K562 (cell line): ENCODE data around the gene C1orf174. TPM values are rescaled to one million over a fixed set of nuclear protein-coding genes. Genes with fewer than 3 reads are reported as not detected.

ENCODE experiments used
- ATF1 ChIP-seq, 2 experiments: fragments of 450-650 bp in 1 of 2; IDR thresholded peaks; 2 replicates each; pipeline ENCODE4 v1.6.1; 2016; ENCODE audit warnings: missing compliant biosample characterization in 1 of 2, missing genetic modification characterization in 1 of 2
- DLX4 ChIP-seq: fragments of 250-450 bp; sonication (Bioruptor Pico); IDR thresholded peaks from 2 replicates; pipeline ENCODE4 v1.6.1; 2021; ENCODE audit warnings: mild to moderate bottlenecking
- HDAC6 ChIP-seq: IDR thresholded peaks from 2 replicates; pipeline ENCODE4 v1.6.1; 2012; ENCODE audit warnings: low read depth, mild to moderate bottlenecking, control low read depth, inconsistent platforms, low read length, moderate library complexity
- KAT7 ChIP-seq: sonication (generic); formaldehyde crosslinking; IDR thresholded peaks from 2 replicates; pipeline ENCODE4 v1.8.0; 2022; ENCODE audit warnings: missing genetic modification reagents, mild to moderate bottlenecking, borderline replicate concordance
- MLLT1 ChIP-seq, 2 experiments: fragments of 450-650 bp; IDR thresholded peaks; 2 replicates each; pipeline ENCODE4 v1.6.1; 2016
- NR2C1 ChIP-seq, 2 experiments: fragments of 450-650 bp; IDR thresholded peaks; 2 replicates each; pipeline ENCODE4 v1.6.1; 2017; ENCODE audit warnings: mild to moderate bottlenecking in 2 of 2, antibody characterized with exemption in 1 of 2, inconsistent platforms in 1 of 2, missing compliant biosample characterization in 1 of 2, missing genetic modification characterization in 1 of 2
- NRF1 ChIP-seq, 2 experiments: fragments of 450-650 bp; IDR thresholded peaks in 1 of 2; conservative IDR thresholded peaks in 1 of 2; 2 replicates each; pipeline ENCODE4 v1.6.1; 2014; ENCODE audit warnings: mild to moderate bottlenecking in 2 of 2
- OTX1 ChIP-seq: fragments of 450-650 bp; formaldehyde crosslinking; IDR thresholded peaks from 2 replicates; pipeline ENCODE4 v1.4.0; 2022; ENCODE audit warnings: mild to moderate bottlenecking
- SIX5 ChIP-seq, 2 experiments: IDR thresholded peaks; 2 replicates each; pipeline ENCODE4 v1.6.1; 2011; ENCODE audit warnings: low read length in 2 of 2, borderline replicate concordance in 1 of 2, low read depth in 1 of 2, mild to moderate bottlenecking in 1 of 2, moderate library complexity in 1 of 2; ENCODE audit not compliant: insufficient read depth in 1 of 2
- SRSF9 ChIP-seq: fragments of 200-400 bp; formaldehyde crosslinking; IDR thresholded peaks from 2 replicates; pipeline ENCODE4 v1.6.1; 2017; ENCODE audit warnings: low read depth, low read length, borderline replicate concordance
- STAG1 ChIP-seq: sonication (generic); formaldehyde crosslinking; IDR thresholded peaks from 2 replicates; pipeline ENCODE4 v1.5.0; 2020; ENCODE audit warnings: missing genetic modification reagents, borderline replicate concordance
- STAT5B ChIP-seq: fragments of 250-450 bp; sonication (Bioruptor Pico); IDR thresholded peaks from 2 replicates; pipeline ENCODE4 v1.8.0; 2021; ENCODE audit warnings: mild to moderate bottlenecking, inconsistent platforms
- USF1 ChIP-seq: sonication (generic); formaldehyde crosslinking; IDR thresholded peaks from 2 replicates; pipeline ENCODE4 v1.9.0; 2022; ENCODE audit warnings: mild to moderate bottlenecking, missing genetic modification reagents
- XRCC4 ChIP-seq: IDR thresholded peaks from one replicate; pipeline ENCODE4 v1.6.1; 2011; ENCODE audit not compliant: insufficient read depth, insufficient read length; ENCODE audit errors: extremely low read depth
- polyA plus RNA-seq, 8 experiments: library from polyadenylated mRNA; depleted of rRNA in 4 of 8; stranded (reverse) in 5 of 8; unstranded in 3 of 8; fragments of >200 nt; fragmentation: Nextera tagmentation in 2 of 8; fragmentation: Illumina TruSeq in 1 of 8; extraction: Ambion mirVana in 2 of 8; extraction: Trizol in 1 of 8; gene quantifications; 2 replicates each; pipeline versions ENCODE4 v1.2.1 to v1.2.3, GENCODE V29; 2011 to 2014; ENCODE audit warnings: inconsistent platforms in 1 of 8, missing spikeins in 1 of 8
- total RNA-seq, 7 experiments: library from RNA; depleted of rRNA in 6 of 7; stranded (reverse); fragments of >200 nt in 6 of 7; fragmentation: Illumina TruSeq in 2 of 7; extraction: Trizol in 2 of 7; gene quantifications; 2 replicates each; pipeline versions ENCODE4 v1.2.1 to v1.2.3, GENCODE V29; 2011 to 2021; ENCODE audit warnings: low replicate concordance in 1 of 7
- TF ChIP-seq, protein P1 (sequence below): fragments of 200-400 bp; formaldehyde crosslinking; IDR thresholded peaks from 2 replicates; pipeline ENCODE4 v1.6.1; 2017; ENCODE audit warnings: mild to moderate bottlenecking, low read depth, low read length, moderate library complexity
- TF ChIP-seq, protein P2 (sequence below): IDR thresholded peaks from 2 replicates; pipeline ENCODE4 v1.6.1; 2016; ENCODE audit warnings: missing genetic modification characterization, missing compliant biosample characterization

Gene C1orf174
- total and polyA plus RNA-seq, 9 of the 15 experiments (the other 6 are each of a cell fraction or from before 2014, with no cell fraction given), result 38.5 to 64.9 (median 45.4) TPM

DNA sequence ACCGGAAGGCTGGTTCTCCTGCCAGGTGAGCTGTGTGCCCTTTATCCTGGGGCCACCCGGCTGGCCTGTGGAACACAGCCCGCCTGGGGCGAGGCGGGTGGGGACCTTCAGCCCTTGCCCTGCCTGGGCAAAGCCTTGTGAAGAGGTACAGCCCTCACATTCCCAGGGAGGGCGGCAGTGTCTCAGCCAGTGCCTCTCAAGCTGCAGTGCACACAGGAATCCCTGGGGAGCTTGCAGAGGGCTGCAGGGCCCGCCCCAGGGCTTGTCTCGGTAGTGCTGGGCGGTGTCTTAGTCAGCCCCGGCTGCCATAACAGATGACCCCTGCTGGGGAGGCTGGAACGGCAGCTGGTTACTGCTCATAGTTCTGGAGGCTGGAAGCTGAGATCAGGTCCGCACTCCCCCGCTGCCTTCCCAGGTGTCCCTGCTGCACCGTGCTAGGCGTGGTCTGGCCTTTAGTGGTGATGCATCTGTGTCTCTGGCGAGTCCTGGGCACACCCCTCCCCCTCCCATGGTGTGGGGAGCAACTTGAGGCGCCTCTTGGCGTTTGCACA is 30.2 kb downstream of the C1orf174 start (continued):
- TF ChIP-seq MLLT1 (IDR thresholded peaks at IDR 0.05) (no peak), HDAC6 (no peak), SIX5 (IDR thresholded peaks at IDR 0.05; ENCODE audit: borderline replicate concordance in 1 of 2, insufficient read depth in 1 of 2, low read depth in 1 of 2, low read length in 2 of 2) (no peak), KAT7 (CRISPR knock-in tag) (no peak), ATF1 (CRISPR knock-in tag; IDR thresholded peaks at IDR 0.05) (no peak), ATF1 (tag; IDR thresholded peaks at IDR 0.05) (peak; percentile 30; the same call in 1 of the 2 replicates), SRSF9 (no peak), DLX4 (no peak), STAG1 (CRISPR knock-in tag) (no peak), OTX1 (no peak), NRF1 (conservative IDR thresholded peaks at IDR 0.05 in 1 of 2, IDR thresholded peaks at IDR 0.05 in 1 of 2) (peak; percentile 35 to 48; a peak in 3 of 4 replicates), NR2C1 (IDR thresholded peaks at IDR 0.05) (no peak), NR2C1 (tag; IDR thresholded peaks at IDR 0.05) (no peak), USF1 (CRISPR knock-in tag) (peak; percentile 39), XRCC4 (no peak), STAT5B (CRISPR knock-in tag) (no peak)
- TF ChIP-seq, protein P1, sequence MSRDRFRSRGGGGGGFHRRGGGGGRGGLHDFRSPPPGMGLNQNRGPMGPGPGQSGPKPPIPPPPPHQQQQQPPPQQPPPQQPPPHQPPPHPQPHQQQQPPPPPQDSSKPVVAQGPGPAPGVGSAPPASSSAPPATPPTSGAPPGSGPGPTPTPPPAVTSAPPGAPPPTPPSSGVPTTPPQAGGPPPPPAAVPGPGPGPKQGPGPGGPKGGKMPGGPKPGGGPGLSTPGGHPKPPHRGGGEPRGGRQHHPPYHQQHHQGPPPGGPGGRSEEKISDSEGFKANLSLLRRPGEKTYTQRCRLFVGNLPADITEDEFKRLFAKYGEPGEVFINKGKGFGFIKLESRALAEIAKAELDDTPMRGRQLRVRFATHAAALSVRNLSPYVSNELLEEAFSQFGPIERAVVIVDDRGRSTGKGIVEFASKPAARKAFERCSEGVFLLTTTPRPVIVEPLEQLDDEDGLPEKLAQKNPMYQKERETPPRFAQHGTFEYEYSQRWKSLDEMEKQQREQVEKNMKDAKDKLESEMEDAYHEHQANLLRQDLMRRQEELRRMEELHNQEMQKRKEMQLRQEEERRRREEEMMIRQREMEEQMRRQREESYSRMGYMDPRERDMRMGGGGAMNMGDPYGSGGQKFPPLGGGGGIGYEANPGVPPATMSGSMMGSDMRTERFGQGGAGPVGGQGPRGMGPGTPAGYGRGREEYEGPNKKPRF, result no peak
- TF ChIP-seq, protein P2, sequence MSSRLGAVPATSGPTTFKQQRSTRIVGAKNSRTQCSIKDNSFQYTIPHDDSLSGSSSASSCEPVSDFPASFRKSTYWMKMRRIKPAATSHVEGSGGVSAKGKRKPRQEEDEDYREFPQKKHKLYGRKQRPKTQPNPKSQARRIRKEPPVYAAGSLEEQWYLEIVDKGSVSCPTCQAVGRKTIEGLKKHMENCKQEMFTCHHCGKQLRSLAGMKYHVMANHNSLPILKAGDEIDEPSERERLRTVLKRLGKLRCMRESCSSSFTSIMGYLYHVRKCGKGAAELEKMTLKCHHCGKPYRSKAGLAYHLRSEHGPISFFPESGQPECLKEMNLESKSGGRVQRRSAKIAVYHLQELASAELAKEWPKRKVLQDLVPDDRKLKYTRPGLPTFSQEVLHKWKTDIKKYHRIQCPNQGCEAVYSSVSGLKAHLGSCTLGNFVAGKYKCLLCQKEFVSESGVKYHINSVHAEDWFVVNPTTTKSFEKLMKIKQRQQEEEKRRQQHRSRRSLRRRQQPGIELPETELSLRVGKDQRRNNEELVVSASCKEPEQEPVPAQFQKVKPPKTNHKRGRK, result no peak
